ENCODE results near the gene PAMR1. TPM values are rescaled to one million over a fixed set of nuclear protein-coding genes. Genes with fewer than 3 reads are reported as not detected.

PAMR1 gene
- total and polyA plus RNA-seq, 2 experiments from 2014 or later = 119 to 151 TPM

DNA sequence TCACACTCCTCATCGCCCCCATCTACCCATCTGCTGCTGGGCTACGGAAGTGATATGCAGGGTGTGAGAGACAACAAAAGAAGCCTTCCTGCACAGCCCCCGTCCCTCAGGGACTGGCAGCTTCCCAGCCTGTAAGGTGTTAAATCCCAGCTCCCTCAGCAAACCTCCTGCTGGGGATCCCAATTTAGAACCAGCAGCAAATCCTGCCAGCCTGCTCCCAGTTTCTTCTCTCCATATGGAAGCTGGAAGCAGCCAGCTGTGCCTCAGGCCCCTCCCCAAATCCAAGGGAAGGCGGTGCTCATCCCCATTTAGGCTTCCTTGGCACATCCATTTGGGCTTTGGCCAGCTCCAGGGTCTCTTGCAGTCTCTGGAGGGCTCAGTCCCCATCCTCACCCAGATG is 47.5 kb downstream of the PAMR1 start:
- in situ Hi-C loops (cut with MboI) = no loop called here
- Histone ChIP-seq H3K79me2 (ENCODE audit: insufficient read depth) (no peaks in the 10 kb centered on the region; the same call in 1 of the 2 replicates), H3F3A (ENCODE audit: insufficient read depth) (peaks cover 7% of the 10 kb centered on the region), H3K4me3 (no peak overlapping the region), H2AFZ (no peak overlapping the region), H3K4me1 (ENCODE audit: insufficient read depth) (peaks cover 2% of the 10 kb centered on the region; the same call in 1 of the 2 replicates), H3K9me2 (ENCODE audit: insufficient read depth) (no peaks in the 10 kb centered on the region), H4K20me1 (ENCODE audit: insufficient read depth) (no peaks in the 10 kb centered on the region), H3K27me3 (replicated peaks; ENCODE audit: insufficient read depth) (no peaks in the 10 kb centered on the region), H3K36me3 (ENCODE audit: low read depth) (peaks cover 12% of the 10 kb centered on the region; the same call in 1 of the 2 replicates), H3K9me3 (ENCODE audit: low read depth) (no peaks in the 10 kb centered on the region), H3K9ac (no peak overlapping the region), H3K4me2 (ENCODE audit: unreplicated experiment) (no peak overlapping the region), H3K27ac (no peak overlapping the region)
- TF ChIP-seq EZH2 (IDR thresholded peaks at IDR 0.05; ENCODE audit: insufficient read depth, poor library complexity, severe bottlenecking) (no peak), EZH2phosphoT487 (IDR thresholded peaks at IDR 0.05; ENCODE audit: insufficient read depth, low read depth) (no peak)
- no peak for DNase-seq
- WGBS, 2 experiments (ENCODE audit: low coverage in 1 of 2, low lambda C conversion rate in 2 of 2, missing lambda C conversion rate in 2 of 2) = 81 to 95% methylated on average over 4 of the region's 4 CpGs

DNA sequence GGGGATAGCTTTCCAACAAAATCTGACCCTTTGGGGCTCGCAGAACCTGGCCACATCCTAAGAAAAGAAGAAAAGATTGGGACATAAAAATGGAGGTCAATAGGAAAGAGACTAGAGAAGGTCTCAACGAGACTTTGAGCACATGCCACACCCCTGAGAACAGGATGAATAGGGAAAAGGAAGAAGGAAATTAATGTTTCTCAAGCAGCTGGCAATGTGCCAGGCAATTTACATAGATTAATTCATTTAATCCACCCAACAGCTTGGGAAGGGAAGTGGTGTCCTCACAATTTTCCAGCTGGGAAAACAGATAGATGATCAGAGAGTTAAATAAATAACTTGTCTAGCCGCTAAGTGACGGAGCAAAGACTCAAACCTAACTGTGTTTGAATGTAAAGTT is 50.7 kb downstream of the PAMR1 start:
- Histone ChIP-seq H3K27me3 (replicated peaks; ENCODE audit: insufficient read depth) (no peaks in the 10 kb centered on the region), H3K9me3 (ENCODE audit: low read depth) (no peaks in the 10 kb centered on the region), H3K36me3 (ENCODE audit: low read depth) (peaks cover 9% of the 10 kb centered on the region; the same call in 1 of the 2 replicates), H2AFZ (no peak overlapping the region), H4K20me1 (ENCODE audit: insufficient read depth) (no peaks in the 10 kb centered on the region), H3K79me2 (ENCODE audit: insufficient read depth) (no peaks in the 10 kb centered on the region; the same call in 1 of the 2 replicates), H3K4me1 (ENCODE audit: insufficient read depth) (no peaks in the 10 kb centered on the region), H3K27ac (no peak overlapping the region), H3K9me2 (ENCODE audit: insufficient read depth) (no peaks in the 10 kb centered on the region), H3K4me3 (no peak overlapping the region), H3K4me2 (ENCODE audit: unreplicated experiment) (no peak overlapping the region), H3F3A (ENCODE audit: insufficient read depth) (no peaks in the 10 kb centered on the region), H3K9ac (no peak overlapping the region)
- in situ Hi-C loops (cut with MboI) = no loop called here
- DNase-seq = no peak
- 79 to 80% methylated on average over 4 of the region's 4 CpGs for WGBS, 2 experiments (ENCODE audit: low coverage in 1 of 2, low lambda C conversion rate in 2 of 2, missing lambda C conversion rate in 2 of 2)
- TF ChIP-seq EZH2phosphoT487 (IDR thresholded peaks at IDR 0.05; ENCODE audit: insufficient read depth, low read depth) (no peak), EZH2 (IDR thresholded peaks at IDR 0.05; ENCODE audit: insufficient read depth, poor library complexity, severe bottlenecking) (no peak)

DNA sequence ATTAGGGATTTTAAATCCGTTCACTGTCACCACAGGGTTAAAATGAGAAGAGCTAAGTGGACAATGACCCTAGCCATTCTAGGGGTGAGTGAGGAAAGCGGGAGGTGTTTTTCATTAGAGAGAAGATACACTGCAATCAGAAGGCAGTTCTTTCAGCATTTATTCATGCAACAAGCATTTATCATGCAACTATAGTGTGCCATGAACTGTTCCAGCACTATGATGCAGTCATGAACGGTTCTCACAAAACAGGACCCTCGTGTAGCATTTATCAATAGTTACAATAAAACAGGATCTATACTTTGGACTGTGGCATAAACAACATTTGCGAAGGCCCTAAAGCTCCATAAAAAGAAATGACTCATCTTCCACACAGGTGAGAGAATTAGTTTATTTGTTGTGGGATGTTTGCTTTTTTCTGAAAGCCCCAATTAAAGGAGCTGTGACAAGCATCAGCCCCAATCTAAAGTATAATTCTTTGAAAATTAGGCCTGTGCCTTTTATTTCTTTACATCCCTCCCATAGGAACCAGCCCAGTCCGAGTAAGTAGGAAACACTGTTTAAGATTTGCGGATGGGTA is 51.5 kb downstream of the PAMR1 start:
- TF ChIP-seq EZH2 (IDR thresholded peaks at IDR 0.05; ENCODE audit: insufficient read depth, poor library complexity, severe bottlenecking) = no peak
- TF ChIP-seq EZH2phosphoT487 (IDR thresholded peaks at IDR 0.05; ENCODE audit: insufficient read depth, low read depth) = no peak
- Histone ChIP-seq H3F3A (ENCODE audit: insufficient read depth) (no peaks in the 10 kb centered on the region), H3K4me3 (no peak overlapping the region), H3K27me3 (replicated peaks; ENCODE audit: insufficient read depth) (no peaks in the 10 kb centered on the region), H2AFZ (no peak overlapping the region), H3K9me3 (ENCODE audit: low read depth) (no peaks in the 10 kb centered on the region), H3K36me3 (ENCODE audit: low read depth) (peaks cover 10% of the 10 kb centered on the region), H3K79me2 (ENCODE audit: insufficient read depth) (no peaks in the 10 kb centered on the region), H3K27ac (no peak overlapping the region), H4K20me1 (ENCODE audit: insufficient read depth) (no peaks in the 10 kb centered on the region), H3K9me2 (ENCODE audit: insufficient read depth) (no peaks in the 10 kb centered on the region), H3K9ac (no peak overlapping the region), H3K4me2 (ENCODE audit: unreplicated experiment) (no peak overlapping the region), H3K4me1 (ENCODE audit: insufficient read depth) (no peaks in the 10 kb centered on the region)
- in situ Hi-C loops (cut with MboI) = no loop called here
- no peak for DNase-seq
- WGBS, 2 experiments (ENCODE audit: low coverage in 1 of 2, low lambda C conversion rate in 2 of 2, missing lambda C conversion rate in 2 of 2) = 87 to 88% methylated on average over 7 of the region's 7 CpGs

DNA sequence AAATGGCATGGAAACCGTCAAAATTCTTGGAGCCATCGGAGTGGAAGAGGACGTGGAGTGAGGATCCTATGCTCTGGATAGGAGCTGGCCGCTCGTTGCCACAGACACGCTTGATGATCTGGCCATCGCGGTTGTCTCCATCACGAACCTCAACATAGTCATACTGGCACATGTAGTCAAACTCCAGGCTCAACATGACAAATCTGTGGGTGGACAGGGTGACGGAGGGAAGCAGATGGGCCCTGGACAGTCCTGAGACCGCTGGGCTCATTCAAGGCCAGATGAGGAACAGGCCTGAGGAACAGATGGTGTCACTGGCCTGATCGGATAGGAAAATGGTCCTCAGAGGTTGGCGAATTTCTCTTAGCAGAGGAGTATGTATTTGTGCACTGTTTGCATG is 54.8 kb downstream of the PAMR1 start:
- Histone ChIP-seq H3K4me2 (ENCODE audit: unreplicated experiment) (no peak overlapping the region), H3K27me3 (replicated peaks; ENCODE audit: insufficient read depth) (no peaks in the 10 kb centered on the region), H4K20me1 (ENCODE audit: insufficient read depth) (no peaks in the 10 kb centered on the region), H3K9me2 (ENCODE audit: insufficient read depth) (no peaks in the 10 kb centered on the region), H3K4me1 (ENCODE audit: insufficient read depth) (peaks cover 6% of the 10 kb centered on the region), H3K36me3 (ENCODE audit: low read depth) (peaks cover 33% of the 10 kb centered on the region), H3K27ac (no peak overlapping the region), H3K9ac (no peak overlapping the region), H3K4me3 (no peak overlapping the region), H3F3A (ENCODE audit: insufficient read depth) (0 out of 2 replicates have a peak, but pooled peaks cover 3% of the 10 kb centered on the region), H3K9me3 (ENCODE audit: low read depth) (no peaks in the 10 kb centered on the region), H2AFZ (no peak overlapping the region), H3K79me2 (ENCODE audit: insufficient read depth) (no peaks in the 10 kb centered on the region)
- TF ChIP-seq EZH2 (IDR thresholded peaks at IDR 0.05; ENCODE audit: insufficient read depth, poor library complexity, severe bottlenecking) (no peak), EZH2phosphoT487 (IDR thresholded peaks at IDR 0.05; ENCODE audit: insufficient read depth, low read depth) (no peak)
- DNase-seq = no peak
- 91 to 94% methylated on average over 10 to 13 of the region's 13 CpGs for WGBS, 2 experiments (ENCODE audit: low coverage in 1 of 2, low lambda C conversion rate in 2 of 2, missing lambda C conversion rate in 2 of 2)
- in situ Hi-C loops (cut with MboI) = no loop called here
